OCI-LY3 (cell line): ENCODE results near the gene CEP85L.

Source experiments
- H2AFZ ChIP-seq: fragments of 200-600, 300-600 bp; shearing (Covaris generic); 2 replicates; pipeline ENCODE4 v1.6.0; 2014; ENCODE audit warnings: antibody characterized with exemption, low read depth, low read length
- H3K27ac ChIP-seq: fragments of 200-600, 300-600 bp; sonication (generic); 2 replicates; pipeline ENCODE4 v1.5.1; 2014; ENCODE audit warnings: mild to moderate bottlenecking, low read length, moderate library complexity, mixed read lengths
- H3K27me3 ChIP-seq: fragments of 200-600, 300-600 bp; sonication (generic); 2 replicates; pipeline ENCODE4 v1.6.1; 2014; ENCODE audit warnings: low read depth, low read length, mixed read lengths
- H3K36me3 ChIP-seq: fragments of 200-600, 300-600 bp; sonication (generic); replicated peaks from 2 replicates; pipeline ENCODE3; 2014; ENCODE audit warnings: low read depth, low read length, mixed read lengths
- H3K4me1 ChIP-seq: fragments of 300-600, 200-600 bp; sonication (generic); 2 replicates; pipeline ENCODE4 v1.6.1; 2014; ENCODE audit warnings: low read length, mixed read lengths
- H3K4me2 ChIP-seq: fragments of 200-600, 300-600 bp; sonication (generic); 2 replicates; pipeline ENCODE4 v1.6.1; 2014; ENCODE audit warnings: low read length, mixed read lengths
- H3K4me3 ChIP-seq: fragments of 300-600, 200-600 bp; sonication (generic); 2 replicates; pipeline ENCODE4 v1.5.1; 2014; ENCODE audit warnings: antibody characterized with exemption, mild to moderate bottlenecking, low read length, moderate library complexity
- H3K79me2 ChIP-seq: fragments of 300-600, 200-600 bp; shearing (Covaris generic); 2 replicates; pipeline ENCODE4 v1.6.1; 2014; ENCODE audit warnings: mild to moderate bottlenecking, low read length, mixed read lengths
- H3K9ac ChIP-seq: fragments of 300-600, 200-600 bp; shearing (Covaris generic); 2 replicates; pipeline ENCODE4 v1.6.0; 2014; ENCODE audit warnings: mild to moderate bottlenecking, low read length, moderate library complexity
- H3K9me3 ChIP-seq: fragments of 200-600, 300-600 bp; shearing (Covaris generic); 2 replicates; pipeline ENCODE4 v1.6.1; 2014; ENCODE audit warnings: low read length, mixed read lengths; ENCODE audit not compliant: insufficient read depth
- H4K20me1 ChIP-seq: fragments of 200-600, 300-600 bp; sonication (generic); 2 replicates; pipeline ENCODE4 v1.6.1; 2016; ENCODE audit warnings: low read length, mixed read lengths; ENCODE audit not compliant: insufficient read depth
- CTCF ChIP-seq: fragments of 200-600, 300-600 bp; sonication (generic); IDR thresholded peaks from 2 replicates; pipeline ENCODE4 v1.5.1; 2014; ENCODE audit warnings: antibody characterized with exemption, low read length, low read depth
- EZH2phosphoT487 ChIP-seq: fragments of 200-600 bp; shearing (Covaris generic); IDR thresholded peaks from 2 replicates; pipeline ENCODE4 v1.6.1; 2018; ENCODE audit warnings: antibody characterized with exemption, mixed run types, low read depth

Gene CEP85L

GRCh38 chr6:118489990-118490389 lies 161.4 kb downstream of the CEP85L start:
- Histone ChIP-seq H4K20me1 (no peaks in the 10 kb centered on the region), H2AFZ (no peak overlapping the region), H3K36me3 (peaks cover 52% of the 10 kb centered on the region), H3K4me3 (no peak overlapping the region), H3K79me2 (no peaks in the 10 kb centered on the region), H3K9ac (no peak overlapping the region), H3K9me3 (peaks cover 21% of the 10 kb centered on the region; the same call in 1 of the 2 replicates), H3K27me3 (no peaks in the 10 kb centered on the region), H3K27ac (no peak overlapping the region), H3K4me2 (no peak overlapping the region; the same call in 1 of the 2 replicates), H3K4me1 (peaks cover 22% of the 10 kb centered on the region)
- TF ChIP-seq CTCF (no peak), EZH2phosphoT487 (no peak)

- no peak overlapping the region for H3K4me2 ChIP-seq
- H3K27ac ChIP-seq = no peak overlapping the region
- no peak overlapping the region for H2AFZ ChIP-seq
- no peak overlapping the region for H3K9ac ChIP-seq
- no peaks in the 10 kb centered on the region for H4K20me1 ChIP-seq
- H3K4me3 ChIP-seq = no peak overlapping the region
- no peaks in the 10 kb centered on the region for H3K27me3 ChIP-seq
- TF ChIP-seq CTCF = no peak
- no peak for TF ChIP-seq EZH2phosphoT487
- H3K36me3 ChIP-seq = peaks cover 52% of the 10 kb centered on the region
- H3K79me2 ChIP-seq = no peaks in the 10 kb centered on the region
- peaks cover 24% of the 10 kb centered on the region for H3K4me1 ChIP-seq
- peaks cover 21% of the 10 kb centered on the region; the same call in 1 of the 2 replicates for H3K9me3 ChIP-seq
These were observed 162.8 kb downstream of the CEP85L start for GRCh38 chr6:118488631-118489030.

GRCh38 chr6:118485601-118486550 lies 165.5 kb downstream of the CEP85L start:
- H4K20me1 ChIP-seq = no peaks in the 10 kb centered on the region
- peaks cover 21% of the 10 kb centered on the region; the same call in 1 of the 2 replicates for H3K9me3 ChIP-seq
- H3K9ac ChIP-seq = no peak overlapping the region
- no peaks in the 10 kb centered on the region for H3K79me2 ChIP-seq
- H3K4me1 ChIP-seq = peaks cover 24% of the 10 kb centered on the region
- no peak for TF ChIP-seq CTCF
- no peak for TF ChIP-seq EZH2phosphoT487
- peak overlapping the region; percentile 31 for H3K4me2 ChIP-seq
- H2AFZ ChIP-seq = no peak overlapping the region
- H3K27me3 ChIP-seq = no peaks in the 10 kb centered on the region
- H3K4me3 ChIP-seq = no peak overlapping the region
- 0 out of 2 replicates have a peak overlapping the region, but pooled peaks have one; percentile 12 for H3K27ac ChIP-seq
- peaks cover 46% of the 10 kb centered on the region for H3K36me3 ChIP-seq

- Histone ChIP-seq H3K4me3 (no peak overlapping the region), H3K27me3 (no peaks in the 10 kb centered on the region), H3K9me3 (no peaks in the 10 kb centered on the region), H2AFZ (no peak overlapping the region), H3K27ac (no peak overlapping the region), H4K20me1 (no peaks in the 10 kb centered on the region), H3K79me2 (no peaks in the 10 kb centered on the region), H3K4me1 (no peaks in the 10 kb centered on the region), H3K36me3 (no peaks in the 10 kb centered on the region), H3K4me2 (no peak overlapping the region), H3K9ac (no peak overlapping the region)
- no peak for TF ChIP-seq CTCF
- TF ChIP-seq EZH2phosphoT487 = no peak
These were observed 174.8 kb downstream of the CEP85L start for GRCh38 chr6:118476551-118476950.
